Common myeloid progenitor, CD34-positive (primary cell): ENCODE results near the gene CD38.

Source experiments
- CTCF ChIA-PET: fragments of 350-600 bp; sonication (Branson Sonifier 250); formaldehyde crosslinking; loops from one replicate; lab custom pipeline; 2021; ENCODE audit warnings: antibody characterized with exemption; lab: Charles Lee
- POLR2A ChIA-PET: fragments of 350-600 bp; sonication (Branson Sonifier 250); formaldehyde crosslinking; loops from one replicate; lab custom pipeline; 2021; ENCODE audit warnings: antibody characterized with exemption; lab: Charles Lee
- DNase-seq, 3 donors: peaks; one replicate each; pipeline versions ENCODE4 v3.0.0 to v3.0.0-alpha.2; 2013
- H3K27ac ChIP-seq, 2 experiments: 1 replicate in 1 of 2; 2 replicates in 1 of 2; pipeline ENCODE4 v1.7.0; 2013; ENCODE audit warnings: inconsistent platforms in 2 of 2, low read length in 2 of 2, mild to moderate bottlenecking in 2 of 2, low read depth in 1 of 2, moderate library complexity in 1 of 2; ENCODE audit not compliant: severe bottlenecking in 2 of 2, insufficient read depth in 1 of 2, poor library complexity in 1 of 2
- H3K27me3 ChIP-seq, 5 experiments: replicated peaks in 2 of 5; 1 replicate in 3 of 5; 2 replicates in 2 of 5; pipeline versions ENCODE4 v1.6.1 to v1.7.0; 2013; ENCODE audit warnings: low read length in 4 of 5, mild to moderate bottlenecking in 2 of 5, moderate library complexity in 2 of 5, inconsistent platforms in 1 of 5; ENCODE audit not compliant: insufficient read depth in 5 of 5, control insufficient read depth in 4 of 5
- H3K36me3 ChIP-seq, 4 experiments: 1 replicate in 2 of 4; 2 replicates in 2 of 4; pipeline versions ENCODE4 v1.6.1 to v1.7.0; 2013; ENCODE audit warnings: low read length in 3 of 4, control low read depth in 1 of 4, mild to moderate bottlenecking in 1 of 4; ENCODE audit not compliant: control insufficient read depth in 4 of 4, insufficient read depth in 4 of 4
- H3K4me1 ChIP-seq, 4 experiments: 1 replicate in 3 of 4; 2 replicates in 1 of 4; pipeline versions ENCODE4 v1.6.1 to v1.7.1; 2013; ENCODE audit warnings: low read length in 3 of 4, mild to moderate bottlenecking in 3 of 4, control low read depth in 1 of 4, inconsistent platforms in 1 of 4, moderate library complexity in 1 of 4; ENCODE audit not compliant: control insufficient read depth in 4 of 4, insufficient read depth in 4 of 4; ENCODE audit errors: control extremely low read depth in 1 of 4
- H3K4me3 ChIP-seq, 7 experiments: 1 replicate in 4 of 7; 2 replicates in 3 of 7; pipeline versions ENCODE4 v1.5.1 to v1.7.0; 2013; ENCODE audit warnings: mild to moderate bottlenecking in 7 of 7, low read length in 6 of 7, moderate library complexity in 6 of 7, inconsistent platforms in 2 of 7, low read depth in 2 of 7, control low read depth in 1 of 7; ENCODE audit not compliant: insufficient read depth in 4 of 7, control insufficient read depth in 1 of 7; ENCODE audit errors: extremely low read depth in 1 of 7
- H3K9me3 ChIP-seq, 5 experiments: 1 replicate in 4 of 5; 2 replicates in 1 of 5; pipeline versions ENCODE4 v1.6.1 to v1.7.1; 2013; ENCODE audit warnings: low read length in 4 of 5, mild to moderate bottlenecking in 2 of 5, inconsistent platforms in 1 of 5, low read depth in 1 of 5, moderate library complexity in 1 of 5; ENCODE audit not compliant: control insufficient read depth in 4 of 5, insufficient read depth in 2 of 5; ENCODE audit errors: control extremely low read depth in 1 of 5
- WGBS: methylation state at CpG from one replicate; pipeline ENCODE4 v1.1.5; 2013; ENCODE audit not compliant: insufficient coverage; 5-methylcytosine and 5-hydroxymethylcytosine counted together

The CD38 gene

DNA sequence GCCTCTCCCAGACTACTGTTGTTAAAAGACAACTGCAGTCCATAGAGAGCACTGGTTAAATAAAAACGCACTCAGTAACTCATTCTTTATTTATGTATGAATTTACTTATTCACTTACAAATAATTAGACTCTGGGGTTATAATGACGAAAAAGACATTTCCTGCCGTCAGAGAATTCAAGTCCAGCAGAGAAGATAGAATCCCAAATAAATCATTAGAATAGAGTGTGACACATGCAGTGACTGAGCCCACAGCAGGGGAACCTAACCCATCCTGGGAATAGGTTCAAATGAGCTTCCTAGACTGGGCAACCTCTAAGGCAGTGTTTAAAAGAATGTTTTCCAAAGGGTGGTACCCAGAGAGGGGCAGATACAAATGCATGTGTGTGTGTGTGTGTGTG is 106.5 kb downstream of the CD38 start:
- WGBS: 100% methylated on average over 1 of the region's 3 CpGs
- no peaks in the 10 kb centered on the region for H3K4me1 ChIP-seq
- H3K27ac ChIP-seq: no peak overlapping the region
- peaks cover 0 to 2% (median 0%) of the 10 kb centered on the region in 5 experiments for H3K27me3 ChIP-seq
- CTCF ChIA-PET: interaction anchor here (5.9 to 12.0 kb wide), 2 partner anchors 70 to 76 kb away, joined by 88 to 109 read pairs; no protein-coding TSS in a partner anchor
- no peaks in the 10 kb centered on the region for H3K36me3 ChIP-seq
- no peak overlapping the region for H3K4me3 ChIP-seq
- no peaks in the 10 kb centered on the region for H3K9me3 ChIP-seq
- POLR2A ChIA-PET: no interaction called here
- DNase-seq: no peak

DNA sequence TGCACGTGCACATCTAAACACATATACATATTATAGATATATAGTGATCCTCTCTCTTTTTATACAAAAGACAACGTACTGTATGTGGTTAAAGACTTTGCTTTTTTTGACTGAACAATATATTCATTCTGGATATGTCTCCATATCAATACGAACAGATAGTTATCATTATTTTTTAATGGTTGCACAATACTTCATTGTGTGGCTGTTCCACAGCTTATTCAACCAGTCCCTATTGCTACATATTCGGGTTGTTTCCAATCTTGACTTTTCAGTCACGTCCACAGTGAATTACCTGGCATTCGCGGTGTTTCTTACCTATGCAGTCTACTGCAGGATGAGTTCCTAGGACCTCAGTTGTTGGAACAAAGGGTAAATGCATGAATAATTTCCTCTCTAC is 107.3 kb downstream of the CD38 start:
- 93% methylated on average over 3 of the region's 7 CpGs for WGBS
- ChIA-PET POLR2A (no interaction called here), CTCF (interaction anchor here (12.0 kb wide), 1 partner anchor 69 kb away, joined by 109 read pairs; no protein-coding TSS in a partner anchor)
- no peak for DNase-seq
- Histone ChIP-seq H3K9me3 (no peaks in the 10 kb centered on the region), H3K4me1 (no peaks in the 10 kb centered on the region), H3K36me3 (no peaks in the 10 kb centered on the region), H3K27ac (no peak overlapping the region), H3K27me3 (peaks cover 0 to 2% (median 0%) of the 10 kb centered on the region in 5 experiments), H3K4me3 (no peak overlapping the region)

DNA sequence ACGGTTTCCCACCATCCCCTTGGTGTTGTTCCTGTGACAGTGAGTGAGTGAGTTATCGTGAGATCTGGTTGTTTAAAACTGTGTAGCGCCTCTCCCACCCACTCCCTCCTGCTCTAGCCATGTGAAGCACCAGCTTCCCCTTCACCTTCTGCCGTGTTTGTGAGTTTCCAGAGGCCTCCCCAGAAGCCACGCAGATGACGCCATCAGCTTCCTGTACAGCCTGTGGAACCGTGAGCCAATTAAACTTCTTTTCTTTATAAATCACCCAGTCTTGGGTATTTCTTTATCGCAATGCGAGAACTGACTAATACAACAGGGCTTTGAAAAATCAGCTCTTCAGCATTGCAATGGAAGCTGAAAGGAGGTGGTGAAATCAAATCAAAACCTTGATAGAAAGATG is 110.4 kb downstream of the CD38 start:
- POLR2A ChIA-PET: no interaction called here
- peak in 2 of 3 donors; percentile 39 to 51 for DNase-seq
- Histone ChIP-seq H3K4me1 (peaks cover 3 to 6% (median 5%) of the 10 kb centered on the region in 4 experiments), H3K4me3 (no peak overlapping the region), H3K9me3 (no peaks in the 10 kb centered on the region), H3K27ac (no peak overlapping the region), H3K27me3 (peaks cover 0 to 2% (median 0%) of the 10 kb centered on the region in 5 experiments), H3K36me3 (no peaks in the 10 kb centered on the region)
- CTCF ChIA-PET: no interaction called here
- WGBS: 72% methylated on average over 4 of the region's 9 CpGs

DNA sequence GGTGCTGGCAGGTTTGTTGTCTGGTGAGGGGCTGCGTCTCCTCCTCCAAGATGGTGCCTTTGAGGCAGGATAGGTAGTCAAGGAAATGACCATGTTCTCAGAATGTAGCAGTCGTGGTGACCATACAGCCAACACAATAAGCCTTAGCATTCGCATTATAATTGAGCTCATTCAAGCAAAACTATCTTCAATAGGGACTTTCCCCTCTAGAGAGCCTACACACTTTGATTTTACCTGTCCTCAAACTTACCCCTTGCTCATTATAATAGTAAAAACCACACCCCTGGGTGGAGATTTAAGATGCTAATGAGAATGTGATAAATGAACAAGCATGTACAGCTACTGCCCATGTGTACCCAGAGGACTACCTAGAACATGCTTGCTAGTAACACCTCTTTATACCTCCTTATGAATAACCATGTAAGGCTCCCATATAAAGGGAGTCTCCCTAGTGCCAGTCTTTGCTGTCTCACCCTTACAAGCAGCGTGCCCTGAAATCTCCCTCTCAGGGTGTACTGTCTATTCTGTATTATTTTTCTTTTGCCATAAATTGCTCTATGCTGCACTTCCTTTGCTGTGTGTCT is 112.2 kb downstream of the CD38 start:
- Histone ChIP-seq H3K4me3 (no peak overlapping the region), H3K27ac (no peak overlapping the region), H3K9me3 (no peaks in the 10 kb centered on the region), H3K36me3 (no peaks in the 10 kb centered on the region), H3K27me3 (no peaks in the 10 kb centered on the region), H3K4me1 (peaks cover 3 to 6% (median 5%) of the 10 kb centered on the region in 4 experiments)
- WGBS: 100% methylated on average over 3 of the region's 4 CpGs
- no peak for DNase-seq
- ChIA-PET CTCF (interaction anchor here (1.2 kb wide), 1 partner anchor 8 kb away, joined by 3 read pairs; no protein-coding TSS in a partner anchor), POLR2A (no interaction called here)

DNA sequence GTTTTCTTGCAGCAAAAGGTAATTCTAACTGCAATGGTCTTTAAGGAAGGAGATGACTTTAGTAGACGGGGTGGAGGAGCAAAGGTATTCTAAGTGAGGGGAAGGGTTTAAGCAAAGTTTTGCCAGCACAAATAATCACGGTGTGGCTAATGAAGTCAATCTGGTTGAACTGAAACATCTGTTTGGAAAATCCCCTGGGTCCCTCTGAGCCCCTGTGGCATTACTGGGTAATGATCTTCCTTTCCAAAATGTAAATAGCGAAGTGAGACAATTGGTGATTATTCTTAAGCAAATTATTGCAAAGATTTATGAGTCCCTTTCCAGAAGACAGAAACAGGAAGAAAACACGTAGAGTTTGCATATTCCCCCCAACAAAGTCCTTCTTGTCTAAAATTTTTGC is 113.2 kb downstream of the CD38 start:
- Histone ChIP-seq H3K36me3 (no peaks in the 10 kb centered on the region), H3K4me1 (peaks cover 3 to 6% (median 5%) of the 10 kb centered on the region in 4 experiments), H3K9me3 (no peaks in the 10 kb centered on the region), H3K27ac (no peak overlapping the region), H3K27me3 (no peaks in the 10 kb centered on the region), H3K4me3 (peak overlapping the region in 1 of 7 experiments; percentile 32)
- POLR2A ChIA-PET: no interaction called here
- 70% methylated on average over 2 of the region's 4 CpGs for WGBS
- CTCF ChIA-PET: interaction anchor here (1.2 kb wide), 1 partner anchor 9 kb away, joined by 3 read pairs; no protein-coding TSS in a partner anchor
- peak in 2 of 3 donors; percentile 28 to 32 for DNase-seq

DNA sequence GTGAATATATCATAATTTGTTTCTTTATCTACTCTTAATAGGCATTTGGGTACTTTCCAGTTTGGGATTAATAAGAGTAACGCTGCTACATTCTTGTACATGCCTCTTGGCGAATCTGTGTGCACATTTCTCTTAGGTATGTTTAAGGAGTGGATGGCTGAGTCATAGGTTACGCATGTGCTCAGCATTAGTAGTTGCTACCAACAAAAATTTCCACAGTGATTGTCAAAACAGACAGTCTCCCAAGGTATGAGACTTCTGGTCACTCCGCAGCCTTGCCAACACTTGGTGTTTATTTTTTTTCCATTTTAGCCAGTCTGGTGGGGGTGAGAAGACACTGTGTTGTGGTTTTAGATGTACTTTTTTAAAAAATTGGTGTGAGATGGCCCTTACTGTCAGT is 115.8 kb downstream of the CD38 start:
- DNase-seq: no peak
- peaks cover 3 to 6% (median 5%) of the 10 kb centered on the region in 4 experiments for H3K4me1 ChIP-seq
- no peaks in the 10 kb centered on the region for H3K27me3 ChIP-seq
- no peaks in the 10 kb centered on the region for H3K36me3 ChIP-seq
- H3K9me3 ChIP-seq: no peaks in the 10 kb centered on the region
- H3K4me3 ChIP-seq: no peak overlapping the region
- 100% methylated on average over 2 of the region's 4 CpGs for WGBS
- POLR2A ChIA-PET: no interaction called here
- H3K27ac ChIP-seq: no peak overlapping the region
- CTCF ChIA-PET: interaction anchor here (2.3 kb wide), 1 partner anchor 11 kb away, joined by 14 read pairs; no protein-coding TSS in a partner anchor

DNA sequence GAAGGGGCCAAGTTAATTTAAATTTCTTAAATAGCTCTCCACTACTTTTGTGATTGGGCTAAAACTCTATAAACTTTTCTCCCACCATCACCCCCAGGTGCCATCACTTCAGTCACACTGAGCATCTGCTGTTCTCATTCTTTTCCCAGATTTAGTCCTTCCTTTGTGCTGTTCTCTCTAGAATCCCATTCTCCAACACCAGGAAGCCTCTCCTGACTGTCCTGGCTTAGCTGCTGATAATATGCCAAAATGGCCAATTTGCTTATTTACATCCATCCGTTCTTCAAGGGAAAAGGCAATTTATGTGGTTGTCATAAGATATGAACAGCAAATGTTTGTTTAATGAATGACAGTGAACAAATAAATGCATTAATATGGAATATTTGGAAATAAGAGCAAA is 116.3 kb downstream of the CD38 start:
- H3K27me3 ChIP-seq: no peaks in the 10 kb centered on the region
- ChIA-PET CTCF (interaction anchor here (1.3 kb wide), 1 partner anchor 11 kb away, joined by 4 read pairs; no protein-coding TSS in a partner anchor), POLR2A (no interaction called here)
- H3K9me3 ChIP-seq: no peaks in the 10 kb centered on the region
- H3K4me1 ChIP-seq: peaks cover 3 to 6% (median 5%) of the 10 kb centered on the region in 4 experiments
- H3K27ac ChIP-seq: no peak overlapping the region
- DNase-seq: no peak
- WGBS: no CpG with 5 or more reads among the region's 1 CpG
- no peaks in the 10 kb centered on the region for H3K36me3 ChIP-seq
- H3K4me3 ChIP-seq: no peak overlapping the region
